Panc1 (cell line): ENCODE results near the gene LYPD6B. TPM values are rescaled to one million over a fixed set of nuclear protein-coding genes. Genes with fewer than 3 reads are reported as not detected.

Experiments used
- ATAC-seq: fragments of 200-7000 bp; cut with Tn5 transposase; 2 replicates; pipeline ENCODE4 v1.9.1; 2020; ENCODE audit warnings: mild to moderate bottlenecking, moderate library complexity
- BruUV-seq: library from RNA; stranded (reverse); fragments of 400-500 nt; replicated peaks from 2 replicates; lab custom pipeline; 2021; lab: Mats Ljungman, UMichigan
- CTCF ChIA-PET: fragments of 300-600 bp; sonication (Branson Sonifier 250); formaldehyde crosslinking; loops from one replicate; lab custom pipeline; 2022; ENCODE audit warnings: antibody characterized with exemption; lab: Charles Lee
- POLR2A ChIA-PET: fragments of 300-600 bp; sonication (Branson Sonifier 250); formaldehyde crosslinking; loops from one replicate; lab custom pipeline; 2022; ENCODE audit warnings: antibody characterized with exemption; lab: Charles Lee
- DNase-seq: peaks from one replicate; pipeline ENCODE4 v3.0.0-alpha.2; 2010; ENCODE audit warnings: low read depth, low spot score
- H3K27ac ChIP-seq: 2 replicates; pipeline ENCODE4 v1.5.1; 2011; ENCODE audit warnings: mild to moderate bottlenecking, low read length, inconsistent platforms
- H3K27me3 ChIP-seq: fragments of 200-500 bp; sonication (Bioruptor generic); 2 replicates; pipeline ENCODE4 v1.6.0; 2014; ENCODE audit warnings: low read length, inconsistent platforms; ENCODE audit not compliant: control insufficient read depth, insufficient read depth
- H3K36me3 ChIP-seq: fragments of 200-500 bp; sonication (Bioruptor generic); 2 replicates; pipeline ENCODE4 v1.5.1; 2014; ENCODE audit warnings: inconsistent platforms, mild to moderate bottlenecking, low read length, moderate library complexity; ENCODE audit not compliant: control insufficient read depth, insufficient read depth
- H3K4me1 ChIP-seq: 2 replicates; pipeline ENCODE4 v1.5.1; 2011; ENCODE audit warnings: inconsistent platforms, mild to moderate bottlenecking, low read length, moderate library complexity; ENCODE audit not compliant: control insufficient read depth, insufficient read depth
- H3K4me3 ChIP-seq, 2 experiments: 2 replicates each; pipeline ENCODE4 v1.5.1; 2011 to 2012; ENCODE audit warnings: low read depth in 2 of 2, low read length in 2 of 2, mild to moderate bottlenecking in 2 of 2, inconsistent platforms in 1 of 2, moderate library complexity in 1 of 2
- H3K9me3 ChIP-seq: fragments of 200-500 bp; sonication (Bioruptor generic); 2 replicates; pipeline ENCODE4 v1.5.1; 2014; ENCODE audit warnings: low read depth, mild to moderate bottlenecking, inconsistent platforms, low read length, moderate library complexity; ENCODE audit not compliant: control insufficient read depth, insufficient read depth
- CTCF ChIP-seq: fragments of 450-650 bp; IDR thresholded peaks from 2 replicates; pipeline ENCODE4 v1.5.1; 2017; ENCODE audit warnings: mild to moderate bottlenecking
- POLR2AphosphoS5 ChIP-seq: IDR thresholded peaks from 2 replicates; pipeline ENCODE4 v1.6.1; 2012; ENCODE audit warnings: mild to moderate bottlenecking, low read depth, low read length, moderate library complexity
- REST ChIP-seq, 2 experiments: IDR thresholded peaks; 2 replicates each; pipeline ENCODE4 v1.6.1; 2011 to 2012; ENCODE audit warnings: low read depth in 2 of 2, control low read depth in 1 of 2, low read length in 1 of 2, mild to moderate bottlenecking in 1 of 2, moderate library complexity in 1 of 2; ENCODE audit not compliant: insufficient read depth in 1 of 2
- SIN3A ChIP-seq: IDR thresholded peaks from 2 replicates; pipeline ENCODE4 v1.6.1; 2012; ENCODE audit warnings: low read depth, mild to moderate bottlenecking, low read length, moderate library complexity, borderline replicate concordance; ENCODE audit not compliant: insufficient read depth
- TCF7L2 ChIP-seq: IDR thresholded peaks from 2 replicates; pipeline ENCODE4 v1.6.1; 2011; ENCODE audit warnings: mild to moderate bottlenecking, low read depth, low read length, inconsistent platforms
- in situ Hi-C: cut with HindIII; loops from 2 replicates; pipeline ENCODE4 v1.10.0; 2016; ENCODE audit warnings: low sequenced_read_pairs, low pct_unique_long_range_greater_than_20kb
- intact Hi-C: fragments of 100-400 bp; cut with micrococcal nuclease; formaldehyde crosslinking; loops from one replicate; pipeline ENCODE4 v1.10.0; 2022; ENCODE audit not compliant: unreplicated experiment
- total RNA-seq: library from RNA; stranded (reverse); gene quantifications from one replicate; pipeline ENCODE4 v1.2.1, GENCODE V29; 2021; ENCODE audit not compliant: unreplicated experiment

Gene LYPD6B
- total RNA-seq, 1 experiment from 2014 or later: 2.2 TPM

- no peak overlapping the region for H3K27ac ChIP-seq
- ChIA-PET POLR2A (no interaction called here), CTCF (interaction anchor here (0.5 kb wide), 1 partner anchor 367 kb away, joined by 4 read pairs; no protein-coding TSS in a partner anchor)
- intact Hi-C loops (loop anchor here (10.0 kb wide), 1 partner anchor 277 kb away; no protein-coding TSS in a partner anchor), in situ Hi-C loops (no loop called here)
- H3K27me3 ChIP-seq: peaks cover 19% of the 10 kb centered on the region
- ATAC-seq (no peak), DNase-seq (no peak)
- H3K4me3 ChIP-seq: no peak overlapping the region
- no TSS peak for BruUV-seq
- no peaks in the 10 kb centered on the region for H3K4me1 ChIP-seq
- H3K9me3 ChIP-seq: no peaks in the 10 kb centered on the region
- TF ChIP-seq CTCF (no peak), TCF7L2 (no peak), POLR2AphosphoS5 (no peak), REST (IDR thresholded peaks at IDR 0.05; ENCODE audit: insufficient read depth in 1 of 2, low read depth in 2 of 2, low read length in 1 of 2) (no peak), SIN3A (no peak)
- H3K36me3 ChIP-seq: no peaks in the 10 kb centered on the region
Observed at GRCh38 chr2:149027590-149028250, 10.8 kb upstream of the LYPD6B start.

- CTCF ChIA-PET: interaction anchor here (0.5 kb wide), 1 partner anchor 367 kb away, joined by 4 read pairs; no protein-coding TSS in a partner anchor
Observed at GRCh38 chr2:149028377-149028776, 10.1 kb upstream of the LYPD6B start.

More at GRCh38 chr2:149028377-149028776, 10.1 kb upstream of the LYPD6B start:
- intact Hi-C loops (loop anchor here (10.0 kb wide), 1 partner anchor 276 kb away; no protein-coding TSS in a partner anchor), in situ Hi-C loops (no loop called here)
- Histone ChIP-seq H3K4me1 (no peaks in the 10 kb centered on the region), H3K9me3 (no peaks in the 10 kb centered on the region), H3K4me3 (no peak overlapping the region), H3K27me3 (peaks cover 19% of the 10 kb centered on the region), H3K27ac (no peak overlapping the region), H3K36me3 (no peaks in the 10 kb centered on the region)
- ATAC-seq: no peak
- TF ChIP-seq TCF7L2 (no peak), SIN3A (no peak), CTCF (no peak), REST (IDR thresholded peaks at IDR 0.05; ENCODE audit: insufficient read depth in 1 of 2, low read depth in 2 of 2, low read length in 1 of 2) (no peak), POLR2AphosphoS5 (no peak)
- DNase-seq: no peak
- no TSS peak for BruUV-seq
- POLR2A ChIA-PET: no interaction called here
